ENCODE results near the gene DNAJC1.

DNA sequence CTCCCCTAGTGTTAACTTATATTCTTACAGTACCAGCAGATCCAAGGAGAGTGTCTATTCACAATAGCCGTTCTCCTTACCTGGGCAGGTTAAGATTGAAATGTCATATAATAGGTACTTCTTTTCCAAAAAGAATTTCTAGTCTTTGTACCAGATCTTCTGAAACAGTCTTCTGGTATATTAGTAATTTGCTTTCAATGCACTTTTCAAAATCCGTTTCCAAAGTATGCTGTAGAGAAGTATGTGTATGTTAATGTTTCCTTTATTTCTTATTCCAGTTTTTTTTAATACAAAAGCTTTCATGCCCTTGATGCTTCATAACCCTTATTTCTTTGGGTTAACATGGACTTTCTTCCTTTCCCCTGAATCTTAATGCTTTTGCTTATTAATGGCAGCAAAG, 281.3 kb downstream of the DNAJC1 start:
- TF ChIP-seq, protein P1, sequence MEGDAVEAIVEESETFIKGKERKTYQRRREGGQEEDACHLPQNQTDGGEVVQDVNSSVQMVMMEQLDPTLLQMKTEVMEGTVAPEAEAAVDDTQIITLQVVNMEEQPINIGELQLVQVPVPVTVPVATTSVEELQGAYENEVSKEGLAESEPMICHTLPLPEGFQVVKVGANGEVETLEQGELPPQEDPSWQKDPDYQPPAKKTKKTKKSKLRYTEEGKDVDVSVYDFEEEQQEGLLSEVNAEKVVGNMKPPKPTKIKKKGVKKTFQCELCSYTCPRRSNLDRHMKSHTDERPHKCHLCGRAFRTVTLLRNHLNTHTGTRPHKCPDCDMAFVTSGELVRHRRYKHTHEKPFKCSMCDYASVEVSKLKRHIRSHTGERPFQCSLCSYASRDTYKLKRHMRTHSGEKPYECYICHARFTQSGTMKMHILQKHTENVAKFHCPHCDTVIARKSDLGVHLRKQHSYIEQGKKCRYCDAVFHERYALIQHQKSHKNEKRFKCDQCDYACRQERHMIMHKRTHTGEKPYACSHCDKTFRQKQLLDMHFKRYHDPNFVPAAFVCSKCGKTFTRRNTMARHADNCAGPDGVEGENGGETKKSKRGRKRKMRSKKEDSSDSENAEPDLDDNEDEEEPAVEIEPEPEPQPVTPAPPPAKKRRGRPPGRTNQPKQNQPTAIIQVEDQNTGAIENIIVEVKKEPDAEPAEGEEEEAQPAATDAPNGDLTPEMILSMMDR (IDR thresholded peaks at IDR 0.05) = no peak
- TF ChIP-seq POLR2A (IDR thresholded peaks at IDR 0.05) (no peak), POLR2AphosphoS5 (IDR thresholded peaks at IDR 0.05; ENCODE audit: insufficient read depth in 1 of 2, low read depth in 1 of 2) (no peak)

Measured in vagina (tissue), 2 donors.